Activated CD8-positive, alpha-beta memory T cell treated with anti-CD3 and anti-CD28 coated beads, Interleukin-2, amount 10 ng/mL, durations not matched to agents 7 days and 5 days (primary cell): ENCODE data around the gene COX7A2L. TPM values are rescaled to one million over a fixed set of nuclear protein-coding genes. Genes with fewer than 3 reads are reported as not detected.

Source experiments
- ATAC-seq: fragments of 150-1000 bp; cut with Tn5 transposase; one replicate; pipeline ENCODE4 v1.10.0; 2021; ENCODE audit warnings: moderate library complexity
- CTCF ChIA-PET: fragments of 350-600 bp; sonication (Branson Sonifier 250); formaldehyde crosslinking; loops from one replicate; lab custom pipeline; 2021; ENCODE audit warnings: antibody characterized with exemption; lab: Charles Lee
- DNase-seq: peaks from one replicate; pipeline ENCODE4 v3.0.0-alpha.2; 2020
- H3K27ac Mint-ChIP-seq: one replicate; pipeline ENCODE4 v1.8.0; 2021; ENCODE audit warnings: mild to moderate bottlenecking, mixed read lengths
- H3K27me3 Mint-ChIP-seq: one replicate; pipeline ENCODE4 v1.8.0; 2021; ENCODE audit warnings: mixed read lengths
- H3K36me3 Mint-ChIP-seq: one replicate; pipeline ENCODE4 v1.8.0; 2021; ENCODE audit warnings: mild to moderate bottlenecking, mixed read lengths
- H3K4me1 Mint-ChIP-seq: one replicate; pipeline ENCODE4 v1.8.0; 2021; ENCODE audit warnings: mixed read lengths
- H3K4me3 Mint-ChIP-seq: one replicate; pipeline ENCODE4 v1.8.0; 2021; ENCODE audit warnings: mild to moderate bottlenecking, moderate library complexity, mixed read lengths
- H3K9me3 Mint-ChIP-seq: one replicate; pipeline ENCODE4 v1.8.0; 2022; ENCODE audit warnings: low read depth, mixed read lengths
- total RNA-seq, 2 experiments: library from RNA; stranded (reverse); gene quantifications; one replicate each; pipeline ENCODE4 v1.2.3, GENCODE V29; 2021

Gene COX7A2L
- total RNA-seq, 2 experiments from 2014 or later = 80.0 to 92.6 TPM

- Mint-ChIP-seq H3K4me1 (peaks cover 12% of the 10 kb centered on the region), H3K4me3 (no peak overlapping the region), H3K9me3 (no peaks in the 10 kb centered on the region), H3K27me3 (no peaks in the 10 kb centered on the region), H3K27ac (no peak overlapping the region), H3K36me3 (peaks cover 41% of the 10 kb centered on the region)
- CTCF ChIA-PET = interaction anchor here (1.3 kb wide), 1 partner anchor 13 kb away, joined by 3 read pairs; no protein-coding TSS in a partner anchor
- DNase-seq = no peak
- no peak for ATAC-seq
Observed at GRCh38 chr2:42315844-42316470, 45.1 kb downstream of the COX7A2L start.

- no peak for DNase-seq
- Mint-ChIP-seq H3K4me1 (peaks cover 8% of the 10 kb centered on the region), H3K9me3 (no peaks in the 10 kb centered on the region), H3K27ac (no peak overlapping the region), H3K27me3 (no peaks in the 10 kb centered on the region), H3K4me3 (no peak overlapping the region), H3K36me3 (peaks cover 35% of the 10 kb centered on the region)
- ATAC-seq = no peak
- CTCF ChIA-PET = no interaction called here
Observed at GRCh38 chr2:42314892-42315468, 46.0 kb downstream of the COX7A2L start.

- H3K27ac Mint-ChIP-seq = no peak overlapping the region
- no peak overlapping the region for H3K4me3 Mint-ChIP-seq
- no peak for DNase-seq
- H3K36me3 Mint-ChIP-seq = peaks cover 27% of the 10 kb centered on the region
- no peaks in the 10 kb centered on the region for H3K9me3 Mint-ChIP-seq
- peaks cover 10% of the 10 kb centered on the region for H3K4me1 Mint-ChIP-seq
- CTCF ChIA-PET = no interaction called here
- no peaks in the 10 kb centered on the region for H3K27me3 Mint-ChIP-seq
- no peak for ATAC-seq
Observed at GRCh38 chr2:42312106-42312505, 48.9 kb downstream of the COX7A2L start.

- Mint-ChIP-seq H3K36me3 (peaks cover 31% of the 10 kb centered on the region), H3K4me3 (no peak overlapping the region), H3K27ac (no peak overlapping the region), H3K9me3 (no peaks in the 10 kb centered on the region), H3K27me3 (no peaks in the 10 kb centered on the region), H3K4me1 (peaks cover 20% of the 10 kb centered on the region)
- no peak for DNase-seq
- ATAC-seq = no peak
- CTCF ChIA-PET = no interaction called here
Observed at GRCh38 chr2:42310007-42310515, 51.0 kb downstream of the COX7A2L start.

GRCh38 chr2:42309366-42309765 is 51.7 kb downstream of the COX7A2L start:
- no peak for DNase-seq
- CTCF ChIA-PET = interaction anchor here (0.7 kb wide), 1 partner anchor 8 kb away, joined by 3 read pairs; no protein-coding TSS in a partner anchor
- Mint-ChIP-seq H3K27me3 (no peaks in the 10 kb centered on the region), H3K9me3 (no peaks in the 10 kb centered on the region), H3K36me3 (peaks cover 28% of the 10 kb centered on the region), H3K4me3 (no peak overlapping the region), H3K27ac (no peak overlapping the region), H3K4me1 (peaks cover 14% of the 10 kb centered on the region)
- no peak for ATAC-seq

- CTCF ChIA-PET = no interaction called here
- no peak overlapping the region for H3K27ac Mint-ChIP-seq
Observed at GRCh38 chr2:42307180-42307579, 53.8 kb downstream of the COX7A2L start.

GRCh38 chr2:42304059-42304713 is 56.8 kb downstream of the COX7A2L start:
- H3K9me3 Mint-ChIP-seq = no peaks in the 10 kb centered on the region
- H3K27ac Mint-ChIP-seq = no peak overlapping the region
- H3K4me1 Mint-ChIP-seq = peaks cover 24% of the 10 kb centered on the region
- CTCF ChIA-PET = no interaction called here
- ATAC-seq (no peak), DNase-seq (no peak)
- no peaks in the 10 kb centered on the region for H3K27me3 Mint-ChIP-seq
- no peak overlapping the region for H3K4me3 Mint-ChIP-seq
- peaks cover 44% of the 10 kb centered on the region for H3K36me3 Mint-ChIP-seq

More at GRCh38 chr2:42307180-42307579, 53.8 kb downstream of the COX7A2L start:
- peaks cover 14% of the 10 kb centered on the region for H3K4me1 Mint-ChIP-seq
- DNase-seq = no peak
- H3K9me3 Mint-ChIP-seq = no peaks in the 10 kb centered on the region
- peaks cover 35% of the 10 kb centered on the region for H3K36me3 Mint-ChIP-seq
- H3K27me3 Mint-ChIP-seq = no peaks in the 10 kb centered on the region
- H3K4me3 Mint-ChIP-seq = no peak overlapping the region
- ATAC-seq = no peak

GRCh38 chr2:42303252-42303651 is 57.8 kb downstream of the COX7A2L start:
- Mint-ChIP-seq H3K4me1 (peaks cover 32% of the 10 kb centered on the region), H3K9me3 (no peaks in the 10 kb centered on the region), H3K4me3 (no peak overlapping the region), H3K36me3 (peaks cover 51% of the 10 kb centered on the region), H3K27ac (no peak overlapping the region), H3K27me3 (no peaks in the 10 kb centered on the region)
- ATAC-seq = no peak
- CTCF ChIA-PET = no interaction called here
- no peak for DNase-seq

GRCh38 chr2:42300527-42300926 is 60.5 kb downstream of the COX7A2L start:
- no peaks in the 10 kb centered on the region for H3K9me3 Mint-ChIP-seq
- H3K27ac Mint-ChIP-seq = no peak overlapping the region
- CTCF ChIA-PET = interaction anchor here (0.7 to 1.6 kb wide), 4 partner anchors 9 to 207 kb away, joined by 3 to 4 read pairs (median 3); no protein-coding TSS in a partner anchor
- H3K36me3 Mint-ChIP-seq = peaks cover 62% of the 10 kb centered on the region
- no peak for DNase-seq
- no peaks in the 10 kb centered on the region for H3K27me3 Mint-ChIP-seq
- ATAC-seq = no peak
- no peak overlapping the region for H3K4me3 Mint-ChIP-seq
- H3K4me1 Mint-ChIP-seq = peaks cover 42% of the 10 kb centered on the region

Other genes starting within 250 kb of the COX7A2L start
- 100 to 1,000 TPM in 1 of 2 experiments, 10 to 100 TPM in 1; 73.4 to 110 TPM for gene EML4, start 191.9 kb downstream of the COX7A2L start, total RNA-seq
- gene KCNG3, start 132.8 kb upstream of the COX7A2L start, total RNA-seq = not detected
- 10 to 100 TPM; 22.8 to 23.6 TPM for gene MTA3, start 207.4 kb upstream of the COX7A2L start, total RNA-seq